ENCODE measurements around the gene LAMA1. TPM values are rescaled to one million over a fixed set of nuclear protein-coding genes. Genes with fewer than 3 reads are reported as not detected.

LAMA1 gene
- total and polyA plus RNA-seq, 2 of the 8 experiments (the other 6 are each of a cell fraction or from before 2014, with no cell fraction given), result 30.4 to 48.7 TPM

- no peak overlapping the region for H3K14ac ChIP-seq (ENCODE audit: insufficient read length)
- H3K4me2 ChIP-seq (ENCODE audit: insufficient read depth in 1 of 2, low read depth in 2 of 2, low read length in 2 of 2), result peak overlapping the region in 1 of 2 experiments; percentile 23; a peak in 1 of 4 replicates
- POLR2A ChIA-PET (ENCODE audit: partially characterized antibody), result no interaction called here
- H3K79me1 ChIP-seq (ENCODE audit: low read depth, low read length), result no peaks in the 10 kb centered on the region
- peaks cover 0 to 3% (median 0%) of the 10 kb centered on the region in 4 experiments; a peak in 4 of 7 replicates for H3K4me1 ChIP-seq (replicated peaks in 1 of 4; ENCODE audit: control insufficient read depth in 3 of 4, insufficient read depth in 4 of 4, low read length in 3 of 4)
- no peak overlapping the region for H2AFZ ChIP-seq (ENCODE audit: low read length)
- no peaks in the 10 kb centered on the region for H3K27me3 ChIP-seq (replicated peaks in 1 of 4; ENCODE audit: control insufficient read depth in 3 of 4, extremely low read depth in 1 of 4, insufficient read depth in 3 of 4, low read length in 3 of 4)
- H2BK12ac ChIP-seq (ENCODE audit: low read depth, low read length), result no peak overlapping the region
- no peak overlapping the region for H3K23ac ChIP-seq (ENCODE audit: insufficient read length)
- no peak overlapping the region for H2BK5ac ChIP-seq (ENCODE audit: low read depth, low read length)
- CTCF ChIA-PET (ENCODE audit: partially characterized antibody), result interaction anchor here (0.6 to 1.2 kb wide), 3 partner anchors 10 to 691 kb away, joined by 3 to 4 read pairs (median 3); no protein-coding TSS in a partner anchor
- no peaks in the 10 kb centered on the region for H4K20me1 ChIP-seq (replicated peaks in 1 of 2; ENCODE audit: control insufficient read depth in 1 of 2, insufficient read depth in 2 of 2, low read length in 2 of 2)
- H3K36me3 ChIP-seq (ENCODE audit: control insufficient read depth in 2 of 4, insufficient read depth in 4 of 4, low read length in 3 of 4), result peaks cover 5 to 36% (median 16%) of the 10 kb centered on the region in 4 experiments; a peak in 6 of 8 replicates
- H3K79me2 ChIP-seq (ENCODE audit: control insufficient read depth in 1 of 2, insufficient read depth in 2 of 2, low read length in 2 of 2), result no peaks in the 10 kb centered on the region
- FAIRE-seq (no peak), DNase-seq (ENCODE audit: low read depth in 1 of 2, low spot score in 2 of 2) (no peak)
- no peak overlapping the region for H2BK20ac ChIP-seq (ENCODE audit: low read length)
- no peak overlapping the region for H3K4me3 ChIP-seq (ENCODE audit: extremely low read depth in 1 of 4, insufficient read depth in 2 of 4, low read depth in 3 of 4, low read length in 4 of 4)
- WGBS, 2 experiments (ENCODE audit: extremely low coverage in 1 of 2, insufficient coverage in 1 of 2, insufficient read length in 1 of 2, insufficient replicate concordance in 2 of 2, low coverage in 1 of 2, low lambda C conversion rate in 2 of 2, missing lambda C conversion rate in 1 of 2), result 22% methylated on average over 3 of the region's 3 CpGs; no CpG with 5 or more reads in 1 of the 2 experiments
- H3K56ac ChIP-seq (replicated peaks; ENCODE audit: insufficient read length, low read depth, low read length), result no peak overlapping the region
- H3K27ac ChIP-seq (ENCODE audit: low read depth, low read length), result no peak overlapping the region
- no peak overlapping the region for H3K18ac ChIP-seq (ENCODE audit: extremely low read depth, low read length)
- H4K91ac ChIP-seq (replicated peaks; ENCODE audit: insufficient read length, low read length), result no peak overlapping the region
- no peak overlapping the region for H2BK120ac ChIP-seq (replicated peaks; ENCODE audit: low read depth, low read length)
- no peak overlapping the region for H2AK5ac ChIP-seq (ENCODE audit: low read depth, low read length)
- H2BK15ac ChIP-seq (ENCODE audit: low read length), result no peak overlapping the region
- H3K9ac ChIP-seq (replicated peaks in 1 of 4; ENCODE audit: extremely low read depth in 1 of 4, low read depth in 3 of 4, low read length in 3 of 4), result no peak overlapping the region
- H3K4ac ChIP-seq (replicated peaks; ENCODE audit: insufficient read length, low read depth, low read length), result no peak overlapping the region
- H3K23me2 ChIP-seq (ENCODE audit: low read depth, low read length), result 0 out of 2 replicates have a peak, but pooled peaks cover 2% of the 10 kb centered on the region
- H4K5ac ChIP-seq (ENCODE audit: insufficient read length, low read depth, low read length), result no peak overlapping the region
- H4K8ac ChIP-seq (ENCODE audit: extremely low read depth, insufficient read depth, low read length), result no peak overlapping the region
- no peaks in the 10 kb centered on the region for H3K9me3 ChIP-seq (ENCODE audit: insufficient read depth in 2 of 2, low read depth in 1 of 2, low read length in 1 of 2)
- TF ChIP-seq ZNF274 (IDR thresholded peaks at IDR 0.05; ENCODE audit: borderline replicate concordance, extremely low read depth, low read length), result no peak
These were observed 115.5 kb downstream of the LAMA1 start for GRCh38 chr18:7002107-7002506.

Measured in H1 (cell line).